Endothelial cell of umbilical vein (primary cell): ENCODE measurements around the gene BACH2.

Source experiments
- EZH2 ChIP-seq: IDR thresholded peaks from 2 replicates; pipeline ENCODE4 v1.6.1; 2012; ENCODE audit warnings: borderline replicate concordance, low read depth, mild to moderate bottlenecking, moderate library complexity, low read length, inconsistent platforms; ENCODE audit not compliant: severe bottlenecking
- FOS ChIP-seq: IDR thresholded peaks from 2 replicates; pipeline ENCODE4 v1.6.1; 2011; ENCODE audit warnings: mild to moderate bottlenecking, low read length, moderate library complexity, borderline replicate concordance; ENCODE audit not compliant: insufficient read depth
- GATA2 ChIP-seq: IDR thresholded peaks from 2 replicates; pipeline ENCODE4 v1.7.0; 2011; ENCODE audit warnings: low read depth, mild to moderate bottlenecking, moderate library complexity, mixed read lengths, low read length; ENCODE audit not compliant: insufficient read length, insufficient read depth
- JUN ChIP-seq: IDR thresholded peaks from 2 replicates; pipeline ENCODE4 v1.6.1; 2011; ENCODE audit warnings: borderline replicate concordance, low read depth; ENCODE audit not compliant: insufficient read length, insufficient read depth
- MYC ChIP-seq: IDR thresholded peaks from one replicate; pipeline ENCODE4 v1.6.1; 2011; ENCODE audit warnings: mild to moderate bottlenecking, low read depth, low read length
- POLR2A ChIP-seq: IDR thresholded peaks from 2 replicates; pipeline ENCODE4 v1.6.1; 2012; ENCODE audit warnings: low read depth, mild to moderate bottlenecking, control low read depth, low read length
- POLR2AphosphoS5 ChIP-seq: IDR thresholded peaks from 2 replicates; pipeline ENCODE4 v1.6.1; 2012; ENCODE audit warnings: low read depth, mild to moderate bottlenecking, control low read depth, low read length, moderate library complexity; ENCODE audit not compliant: insufficient read depth
- TF ChIP-seq, protein P1 (sequence below), 2 donors: IDR thresholded peaks; 1 replicate in 1 of 2; 2 replicates in 1 of 2; pipeline ENCODE4 v1.5.1; 2011; ENCODE audit warnings: low read length in 2 of 2, mild to moderate bottlenecking in 2 of 2, moderate library complexity in 2 of 2, control low read depth in 1 of 2, inconsistent platforms in 1 of 2, low read depth in 1 of 2; ENCODE audit not compliant: insufficient read depth in 1 of 2; ENCODE audit errors: extremely low read depth in 1 of 2
- TF ChIP-seq, protein P2 (sequence below): IDR thresholded peaks from 2 replicates; pipeline ENCODE4 v1.6.1; 2011; ENCODE audit not compliant: insufficient read depth, insufficient read length

DNA sequence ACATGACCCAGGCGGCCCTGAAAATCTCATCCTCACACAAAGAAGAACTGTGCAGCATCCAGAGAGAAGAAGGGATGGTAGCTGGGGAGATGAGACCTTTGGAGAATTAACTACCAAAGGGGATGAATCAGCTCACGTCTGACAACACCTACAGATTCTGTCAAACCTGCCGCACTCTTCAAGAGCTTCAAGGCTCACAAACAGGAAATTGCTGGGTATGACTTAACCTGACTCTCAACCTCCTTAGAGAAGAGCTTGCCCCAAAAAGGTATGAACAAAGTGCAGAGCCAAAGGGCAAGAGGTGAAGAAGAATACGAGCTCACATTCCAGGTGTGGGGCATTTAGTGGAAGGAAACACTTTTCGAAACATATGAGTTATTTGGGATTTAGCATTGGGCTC, 139.8 kb downstream of the BACH2 start:
- TF ChIP-seq, protein P1, sequence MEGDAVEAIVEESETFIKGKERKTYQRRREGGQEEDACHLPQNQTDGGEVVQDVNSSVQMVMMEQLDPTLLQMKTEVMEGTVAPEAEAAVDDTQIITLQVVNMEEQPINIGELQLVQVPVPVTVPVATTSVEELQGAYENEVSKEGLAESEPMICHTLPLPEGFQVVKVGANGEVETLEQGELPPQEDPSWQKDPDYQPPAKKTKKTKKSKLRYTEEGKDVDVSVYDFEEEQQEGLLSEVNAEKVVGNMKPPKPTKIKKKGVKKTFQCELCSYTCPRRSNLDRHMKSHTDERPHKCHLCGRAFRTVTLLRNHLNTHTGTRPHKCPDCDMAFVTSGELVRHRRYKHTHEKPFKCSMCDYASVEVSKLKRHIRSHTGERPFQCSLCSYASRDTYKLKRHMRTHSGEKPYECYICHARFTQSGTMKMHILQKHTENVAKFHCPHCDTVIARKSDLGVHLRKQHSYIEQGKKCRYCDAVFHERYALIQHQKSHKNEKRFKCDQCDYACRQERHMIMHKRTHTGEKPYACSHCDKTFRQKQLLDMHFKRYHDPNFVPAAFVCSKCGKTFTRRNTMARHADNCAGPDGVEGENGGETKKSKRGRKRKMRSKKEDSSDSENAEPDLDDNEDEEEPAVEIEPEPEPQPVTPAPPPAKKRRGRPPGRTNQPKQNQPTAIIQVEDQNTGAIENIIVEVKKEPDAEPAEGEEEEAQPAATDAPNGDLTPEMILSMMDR (IDR thresholded peaks at IDR 0.05; ENCODE audit: extremely low read depth in 1 of 2, insufficient read depth in 1 of 2, low read depth in 1 of 2, low read length in 2 of 2) = no peak
- TF ChIP-seq EZH2 (no peak), POLR2A (no peak), FOS (no peak), POLR2AphosphoS5 (no peak), JUN (no peak), MYC (no peak), GATA2 (no peak)
- TF ChIP-seq, protein P2, sequence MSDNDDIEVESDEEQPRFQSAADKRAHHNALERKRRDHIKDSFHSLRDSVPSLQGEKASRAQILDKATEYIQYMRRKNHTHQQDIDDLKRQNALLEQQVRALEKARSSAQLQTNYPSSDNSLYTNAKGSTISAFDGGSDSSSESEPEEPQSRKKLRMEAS = no peak
